K562 (cell line): Measurements from ENCODE around the gene ITPR2.

ENCODE experiments used
- HDGF ChIP-seq: fragments of 450-650 bp; IDR thresholded peaks from 2 replicates; pipeline ENCODE4 v1.6.1; 2016
- HNRNPH1 ChIP-seq: fragments of 200-400 bp; formaldehyde crosslinking; optimal IDR thresholded peaks from 2 replicates; pipeline ENCODE3; 2017; ENCODE audit warnings: low read depth, mild to moderate bottlenecking, low read length, moderate library complexity
- NFE2L1 ChIP-seq: fragments of 450-650 bp; IDR thresholded peaks from 2 replicates; pipeline ENCODE4 v1.6.1; 2016; ENCODE audit warnings: missing genetic modification characterization, low read depth, mild to moderate bottlenecking, missing compliant biosample characterization, moderate library complexity, borderline replicate concordance
- RBM39 ChIP-seq: fragments of 200-400 bp; formaldehyde crosslinking; optimal IDR thresholded peaks from 2 replicates; pipeline ENCODE3; 2018; ENCODE audit warnings: low read depth, low read length
- ZBTB1 ChIP-seq: sonication (generic); formaldehyde crosslinking; IDR thresholded peaks from 2 replicates; pipeline ENCODE4 v1.8.1; 2023; ENCODE audit warnings: missing genetic modification reagents, low read depth, mild to moderate bottlenecking, borderline replicate concordance
- ZNF232 ChIP-seq: sonication (generic); formaldehyde crosslinking; IDR thresholded peaks from 2 replicates; pipeline ENCODE4 v1.8.0; 2022; ENCODE audit warnings: mild to moderate bottlenecking, missing genetic modification reagents
- TF ChIP-seq, protein P1 (sequence below): sonication (generic); formaldehyde crosslinking; IDR thresholded peaks from 2 replicates; pipeline ENCODE4 v1.8.1; 2022; ENCODE audit warnings: missing genetic modification reagents

- TF ChIP-seq, protein P1, sequence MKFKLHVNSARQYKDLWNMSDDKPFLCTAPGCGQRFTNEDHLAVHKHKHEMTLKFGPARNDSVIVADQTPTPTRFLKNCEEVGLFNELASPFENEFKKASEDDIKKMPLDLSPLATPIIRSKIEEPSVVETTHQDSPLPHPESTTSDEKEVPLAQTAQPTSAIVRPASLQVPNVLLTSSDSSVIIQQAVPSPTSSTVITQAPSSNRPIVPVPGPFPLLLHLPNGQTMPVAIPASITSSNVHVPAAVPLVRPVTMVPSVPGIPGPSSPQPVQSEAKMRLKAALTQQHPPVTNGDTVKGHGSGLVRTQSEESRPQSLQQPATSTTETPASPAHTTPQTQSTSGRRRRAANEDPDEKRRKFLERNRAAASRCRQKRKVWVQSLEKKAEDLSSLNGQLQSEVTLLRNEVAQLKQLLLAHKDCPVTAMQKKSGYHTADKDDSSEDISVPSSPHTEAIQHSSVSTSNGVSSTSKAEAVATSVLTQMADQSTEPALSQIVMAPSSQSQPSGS (CRISPR knock-in tag), result no peak
- TF ChIP-seq NFE2L1 (tag), result no peak
- no peak for TF ChIP-seq HNRNPH1
- no peak for TF ChIP-seq ZBTB1 (CRISPR knock-in tag)
- no peak for TF ChIP-seq RBM39
- no peak for TF ChIP-seq HDGF
- no peak for TF ChIP-seq ZNF232
Measured at GRCh38 chr12:26523708-26524150, 309.3 kb downstream of the ITPR2 start.
